ENCODE data around the gene MAEA. TPM values are rescaled to one million over a fixed set of nuclear protein-coding genes. Genes with fewer than 3 reads are reported as not detected.

Gene MAEA
- total and polyA plus RNA-seq, 2 of the 8 experiments (the other 6 are each of a cell fraction or from before 2014, with no cell fraction given), result 75.8 to 133 TPM

DNA sequence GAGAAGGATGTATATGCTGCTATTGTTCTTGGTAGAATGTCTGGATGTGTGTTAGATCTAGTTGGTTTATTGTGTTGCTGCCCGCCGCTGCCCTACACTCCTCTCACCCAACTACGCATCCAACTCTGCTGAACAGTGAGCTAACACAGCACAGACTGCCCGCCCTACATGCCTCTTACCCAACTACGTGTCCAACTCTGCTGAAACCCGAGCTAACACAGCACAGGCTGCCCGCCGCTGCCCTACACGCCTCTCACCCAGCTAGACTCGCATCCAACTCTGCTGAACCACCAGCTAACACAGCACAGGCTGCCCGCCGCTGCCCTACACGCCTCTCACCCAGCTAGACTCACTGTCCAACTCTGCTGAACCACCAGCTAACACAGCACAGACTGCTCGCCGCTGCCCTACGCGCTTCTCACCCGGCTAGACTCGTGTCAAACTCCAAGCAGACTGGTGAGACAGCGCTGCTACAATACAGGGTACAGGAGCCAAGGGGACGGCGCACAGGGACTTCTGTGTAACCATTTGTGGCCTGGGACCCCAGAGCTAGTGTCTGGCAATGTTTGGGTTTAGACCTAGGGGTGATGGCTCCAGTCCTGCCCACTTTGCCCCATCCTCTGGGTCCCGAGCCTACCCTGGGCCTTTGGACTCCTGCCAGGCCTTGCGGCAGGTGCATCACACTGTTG lies 29.1 kb upstream of the MAEA start:
- Histone ChIP-seq H2BK15ac (ENCODE audit: low read length) (no peak overlapping the region), H3K4ac (replicated peaks; ENCODE audit: insufficient read length, low read depth, low read length) (no peak overlapping the region), H3K36me3 (ENCODE audit: control insufficient read depth in 2 of 4, insufficient read depth in 4 of 4, low read length in 3 of 4) (no peaks in the 10 kb centered on the region), H3K23me2 (ENCODE audit: low read depth, low read length) (no peaks in the 10 kb centered on the region), H3K4me2 (ENCODE audit: insufficient read depth in 1 of 2, low read depth in 2 of 2, low read length in 2 of 2) (no peak overlapping the region), H4K91ac (replicated peaks; ENCODE audit: insufficient read length, low read length) (no peak overlapping the region), H3K14ac (ENCODE audit: insufficient read length) (no peak overlapping the region), H2BK12ac (ENCODE audit: low read depth, low read length) (no peak overlapping the region), H2AK5ac (ENCODE audit: low read depth, low read length) (no peak overlapping the region), H4K5ac (ENCODE audit: insufficient read length, low read depth, low read length) (no peak overlapping the region), H2AFZ (ENCODE audit: low read length) (no peak overlapping the region), H3K23ac (ENCODE audit: insufficient read length) (no peak overlapping the region), H3K27ac (ENCODE audit: low read depth, low read length) (no peak overlapping the region), H3K56ac (replicated peaks; ENCODE audit: insufficient read length, low read depth, low read length) (no peak overlapping the region), H3K4me1 (replicated peaks in 1 of 4; ENCODE audit: control insufficient read depth in 3 of 4, insufficient read depth in 4 of 4, low read length in 3 of 4) (peaks cover 0 to 2% (median 0%) of the 10 kb centered on the region in 4 experiments; a peak in 1 of 7 replicates), H2BK120ac (replicated peaks; ENCODE audit: low read depth, low read length) (no peak overlapping the region), H2BK5ac (ENCODE audit: low read depth, low read length) (no peak overlapping the region), H3K9me3 (ENCODE audit: insufficient read depth in 2 of 2, low read depth in 1 of 2, low read length in 1 of 2) (peaks cover 4 to 11% of the 10 kb centered on the region in 2 experiments), H2BK20ac (ENCODE audit: low read length) (no peak overlapping the region), H3K79me2 (ENCODE audit: control insufficient read depth in 1 of 2, insufficient read depth in 2 of 2, low read length in 2 of 2) (no peaks in the 10 kb centered on the region), H3K9ac (replicated peaks in 1 of 4; ENCODE audit: extremely low read depth in 1 of 4, low read depth in 3 of 4, low read length in 3 of 4) (no peak overlapping the region), H3K27me3 (replicated peaks in 1 of 4; ENCODE audit: control insufficient read depth in 3 of 4, extremely low read depth in 1 of 4, insufficient read depth in 3 of 4, low read length in 3 of 4) (no peaks in the 10 kb centered on the region; a peak in 1 of 7 replicates), H4K8ac (ENCODE audit: extremely low read depth, insufficient read depth, low read length) (no peak overlapping the region), H3K18ac (ENCODE audit: extremely low read depth, low read length) (no peak overlapping the region), H4K20me1 (replicated peaks in 1 of 2; ENCODE audit: control insufficient read depth in 1 of 2, insufficient read depth in 2 of 2, low read length in 2 of 2) (no peaks in the 10 kb centered on the region), H3K4me3 (ENCODE audit: extremely low read depth in 1 of 4, insufficient read depth in 2 of 4, low read depth in 3 of 4, low read length in 4 of 4) (no peak overlapping the region), H3K79me1 (ENCODE audit: low read depth, low read length) (no peaks in the 10 kb centered on the region; the same call in 1 of the 2 replicates)
- 87% methylated on average over 23 of the region's 24 CpGs; no CpG with 5 or more reads in 1 of the 2 experiments for WGBS, 2 experiments (ENCODE audit: extremely low coverage in 1 of 2, insufficient coverage in 1 of 2, insufficient read length in 1 of 2, insufficient replicate concordance in 2 of 2, low coverage in 1 of 2, low lambda C conversion rate in 2 of 2, missing lambda C conversion rate in 1 of 2)
- ChIA-PET POLR2A (ENCODE audit: partially characterized antibody) (interaction anchor here (1.4 kb wide), 1 partner anchor 10 kb away, joined by 4 read pairs; no protein-coding TSS in a partner anchor), CTCF (ENCODE audit: partially characterized antibody) (interaction anchor here (0.7 kb wide), 2 partner anchors 58 to 130 kb away, joined by 3 read pairs; no protein-coding TSS in a partner anchor)
- no peak for DNase-seq (ENCODE audit: low read depth in 1 of 2, low spot score in 2 of 2)
- no peak for FAIRE-seq
- TF ChIP-seq RFX5 (IDR thresholded peaks at IDR 0.05; ENCODE audit: borderline replicate concordance, low read depth, low read length) (no peak), CHD1 (IDR thresholded peaks at IDR 0.05; ENCODE audit: low read depth, low read length) (no peak), POU5F1 (IDR thresholded peaks at IDR 0.05; ENCODE audit: low read depth, low read length) (no peak), GABPA (IDR thresholded peaks at IDR 0.05; ENCODE audit: borderline replicate concordance, insufficient read depth, low read length) (no peak), NRF1 (IDR thresholded peaks at IDR 0.05; ENCODE audit: low read depth, low read length) (no peak), GTF2F1 (IDR thresholded peaks at IDR 0.05; ENCODE audit: borderline replicate concordance, low read depth, low read length) (no peak), SIN3A (conservative IDR thresholded peaks at IDR 0.05 in 1 of 2, IDR thresholded peaks at IDR 0.05 in 1 of 2; ENCODE audit: low read depth in 1 of 2, low read length in 2 of 2) (no peak)
- TF ChIP-seq, protein P1, sequence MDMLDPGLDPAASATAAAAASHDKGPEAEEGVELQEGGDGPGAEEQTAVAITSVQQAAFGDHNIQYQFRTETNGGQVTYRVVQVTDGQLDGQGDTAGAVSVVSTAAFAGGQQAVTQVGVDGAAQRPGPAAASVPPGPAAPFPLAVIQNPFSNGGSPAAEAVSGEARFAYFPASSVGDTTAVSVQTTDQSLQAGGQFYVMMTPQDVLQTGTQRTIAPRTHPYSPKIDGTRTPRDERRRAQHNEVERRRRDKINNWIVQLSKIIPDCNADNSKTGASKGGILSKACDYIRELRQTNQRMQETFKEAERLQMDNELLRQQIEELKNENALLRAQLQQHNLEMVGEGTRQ (IDR thresholded peaks at IDR 0.05; ENCODE audit: low read length), result no peak

Measured in H1 (cell line).